AG10803 (cell line): ENCODE data around the gene BICDL2.
"Not testable (repeated sequence)": the region's sequence is repeated elsewhere in the genome, so short reads cannot be mapped to it uniquely, and the experiment has no call there.

Source experiments
- DNase-seq: peaks from one replicate; pipeline ENCODE4 v3.0.0; 2010; ENCODE audit warnings: low read depth
- H3K4me3 ChIP-seq: 2 replicates; pipeline ENCODE4 v1.5.1; 2011; ENCODE audit warnings: mild to moderate bottlenecking, low read length, control low read depth
- TF ChIP-seq, protein P1 (sequence below): conservative IDR thresholded peaks from 2 replicates; pipeline ENCODE4 v1.5.1; 2011; ENCODE audit warnings: mild to moderate bottlenecking, low read length, control low read depth, inconsistent platforms

BICDL2 gene

DNA sequence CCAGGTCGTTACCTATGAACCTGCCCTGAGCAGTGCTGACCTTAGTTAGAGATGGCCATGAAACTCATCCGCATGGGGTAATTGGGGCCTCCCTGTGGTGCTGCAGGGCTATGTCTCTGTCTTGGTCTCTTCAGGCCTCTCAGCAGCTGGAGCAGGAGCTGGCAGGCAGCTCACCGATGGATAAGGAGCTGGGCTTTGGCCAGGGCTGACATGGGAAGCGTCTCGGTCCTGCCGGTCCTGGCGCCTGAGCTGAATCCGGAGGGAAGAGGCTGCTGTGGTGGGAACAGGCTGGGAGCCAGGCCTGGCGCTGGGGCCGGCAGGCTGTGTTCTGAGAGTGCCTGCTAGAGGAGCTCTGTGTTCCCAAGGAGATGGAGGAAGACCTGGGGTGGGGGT, 38.8 kb upstream of the BICDL2 start:
- TF ChIP-seq, protein P1, sequence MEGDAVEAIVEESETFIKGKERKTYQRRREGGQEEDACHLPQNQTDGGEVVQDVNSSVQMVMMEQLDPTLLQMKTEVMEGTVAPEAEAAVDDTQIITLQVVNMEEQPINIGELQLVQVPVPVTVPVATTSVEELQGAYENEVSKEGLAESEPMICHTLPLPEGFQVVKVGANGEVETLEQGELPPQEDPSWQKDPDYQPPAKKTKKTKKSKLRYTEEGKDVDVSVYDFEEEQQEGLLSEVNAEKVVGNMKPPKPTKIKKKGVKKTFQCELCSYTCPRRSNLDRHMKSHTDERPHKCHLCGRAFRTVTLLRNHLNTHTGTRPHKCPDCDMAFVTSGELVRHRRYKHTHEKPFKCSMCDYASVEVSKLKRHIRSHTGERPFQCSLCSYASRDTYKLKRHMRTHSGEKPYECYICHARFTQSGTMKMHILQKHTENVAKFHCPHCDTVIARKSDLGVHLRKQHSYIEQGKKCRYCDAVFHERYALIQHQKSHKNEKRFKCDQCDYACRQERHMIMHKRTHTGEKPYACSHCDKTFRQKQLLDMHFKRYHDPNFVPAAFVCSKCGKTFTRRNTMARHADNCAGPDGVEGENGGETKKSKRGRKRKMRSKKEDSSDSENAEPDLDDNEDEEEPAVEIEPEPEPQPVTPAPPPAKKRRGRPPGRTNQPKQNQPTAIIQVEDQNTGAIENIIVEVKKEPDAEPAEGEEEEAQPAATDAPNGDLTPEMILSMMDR, result no peak
- no peak for DNase-seq
- no peak overlapping the region for H3K4me3 ChIP-seq

- no peak for DNase-seq
- TF ChIP-seq, protein P1, result no peak
- no peak overlapping the region for H3K4me3 ChIP-seq
These were observed 38.2 kb upstream of the BICDL2 start for GRCh38 chr16:3074860-3075522.

- DNase-seq, result no peak
- H3K4me3 ChIP-seq, result no peak overlapping the region
- TF ChIP-seq, protein P1, result no peak
These were observed 36.7 kb upstream of the BICDL2 start for GRCh38 chr16:3073448-3073847.

DNA sequence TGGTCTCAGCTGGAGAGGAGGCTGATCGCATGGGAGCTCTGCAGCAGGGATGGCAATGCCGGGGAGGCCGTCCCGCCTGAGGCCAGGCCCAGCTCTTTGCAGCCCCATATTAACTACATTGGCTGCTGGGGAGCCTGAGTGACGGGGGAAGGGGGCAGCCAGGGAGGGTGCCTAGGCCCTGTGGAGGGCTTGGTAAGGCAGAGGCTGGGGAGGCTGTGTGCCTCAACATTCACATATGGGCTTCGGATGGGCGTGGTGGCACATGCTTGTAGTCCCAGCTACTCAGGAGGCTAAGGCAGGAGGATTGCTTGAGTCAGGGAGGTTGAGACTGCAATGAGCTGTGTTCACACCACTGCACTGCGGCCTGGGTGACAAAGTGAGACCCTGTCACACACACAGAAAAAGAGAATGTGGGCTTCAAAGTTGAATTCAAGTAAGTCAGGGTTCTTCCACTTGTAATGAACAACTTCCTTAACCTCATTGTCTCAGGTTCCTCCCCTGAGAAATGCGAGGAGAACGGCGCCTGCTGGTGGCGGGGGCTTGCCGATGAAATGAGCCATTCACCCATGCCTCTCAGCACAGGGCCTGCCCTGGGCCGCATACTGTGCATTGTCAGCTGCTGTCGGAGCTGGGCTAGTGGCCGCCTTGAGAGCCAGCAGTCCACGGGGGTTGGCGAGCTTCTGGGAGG, 36.0 kb upstream of the BICDL2 start:
- not testable (repeated sequence) for H3K4me3 ChIP-seq, DNase-seq

DNA sequence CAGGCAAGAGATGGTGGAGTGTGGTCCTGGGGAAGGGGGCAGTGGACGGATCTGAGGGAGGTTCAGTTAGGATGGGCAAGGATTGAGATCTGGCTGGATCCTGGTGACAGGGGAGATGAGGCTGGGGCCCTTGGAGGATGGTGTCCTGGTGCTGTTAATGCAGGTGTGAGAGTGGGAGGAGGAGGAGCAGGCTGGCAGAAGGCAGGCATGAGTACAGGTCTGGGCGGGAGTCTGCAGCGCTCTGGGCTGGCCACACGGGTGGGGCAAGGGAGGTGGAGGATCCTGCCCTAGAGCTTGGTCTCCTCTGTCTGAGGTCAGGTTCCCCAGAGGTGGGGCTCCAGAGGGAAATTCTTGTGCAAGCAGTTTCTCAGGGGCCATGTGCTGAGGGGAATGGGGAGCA, 35.4 kb upstream of the BICDL2 start:
- not testable (repeated sequence) for DNase-seq, H3K4me3 ChIP-seq

DNA sequence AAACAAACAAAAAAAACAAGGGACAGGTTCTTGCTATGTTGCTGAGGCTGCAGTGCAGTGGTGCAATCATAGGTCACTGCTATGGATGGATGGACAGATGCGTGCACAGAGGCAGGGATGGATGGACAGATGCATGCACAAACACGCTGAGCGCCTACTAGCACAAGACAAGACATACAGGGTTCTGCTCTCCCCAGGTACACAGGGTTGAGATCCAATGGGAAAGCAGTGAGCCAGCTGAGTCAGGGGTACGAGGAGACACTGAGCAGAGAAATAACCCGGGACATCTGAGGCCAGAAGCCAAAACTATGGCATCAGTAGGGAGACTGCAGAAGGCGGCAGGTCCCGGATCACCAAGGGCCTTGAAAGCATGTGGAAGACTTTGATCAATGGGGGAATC, 34.9 kb upstream of the BICDL2 start:
- TF ChIP-seq, protein P1, result no peak
- no peak for DNase-seq
- H3K4me3 ChIP-seq, result no peak overlapping the region

- TF ChIP-seq, protein P1, result no peak
- no peak for DNase-seq
- no peak overlapping the region for H3K4me3 ChIP-seq
These were observed 33.9 kb upstream of the BICDL2 start for GRCh38 chr16:3070608-3071111.

GRCh38 chr16:3069146-3069545, 32.4 kb upstream of the BICDL2 start:
- not testable (repeated sequence) for DNase-seq, H3K4me3 ChIP-seq
